HepG2 (cell line): ENCODE measurements around the gene YJEFN3. TPM values are rescaled to one million over a fixed set of nuclear protein-coding genes. Genes with fewer than 3 reads are reported as not detected.

Source experiments
- AGO2 ChIP-seq: fragments of 200-400 bp; formaldehyde crosslinking; optimal IDR thresholded peaks from 2 replicates; pipeline ENCODE3; 2017; ENCODE audit warnings: mild to moderate bottlenecking, low read depth, low read length, moderate library complexity
- CBX2 ChIP-seq, 2 experiments: fragments of 200-600 bp in 1 of 2; sonication (generic); formaldehyde crosslinking in 1 of 2; IDR thresholded peaks; 2 replicates each; pipeline versions ENCODE4 v1.7.0 to v1.8.1; 2018 to 2022; ENCODE audit warnings: low read depth in 2 of 2, low read length in 1 of 2, mild to moderate bottlenecking in 1 of 2, missing genetic modification reagents in 1 of 2
- FOXJ3 ChIP-seq: sonication (generic); formaldehyde crosslinking; IDR thresholded peaks from 2 replicates; pipeline ENCODE4 v1.4.0; 2020; ENCODE audit warnings: missing genetic modification reagents, mild to moderate bottlenecking, borderline replicate concordance
- KDM6A ChIP-seq: IDR thresholded peaks from 2 replicates; pipeline ENCODE4 v1.6.1; 2016; ENCODE audit warnings: low read depth
- MAZ ChIP-seq, 2 experiments: sonication (generic) in 1 of 2; formaldehyde crosslinking in 1 of 2; IDR thresholded peaks; 2 replicates each; pipeline versions ENCODE4 v1.5.0 to v1.6.1; 2012 to 2020; ENCODE audit warnings: low read depth in 2 of 2, mild to moderate bottlenecking in 2 of 2, borderline replicate concordance in 1 of 2, improper control_type of control experiment in 1 of 2, low read length in 1 of 2, missing genetic modification reagents in 1 of 2, moderate library complexity in 1 of 2
- MTF2 ChIP-seq: sonication (generic); formaldehyde crosslinking; IDR thresholded peaks from 2 replicates; pipeline ENCODE4 v1.5.0; 2020; ENCODE audit warnings: missing genetic modification reagents, borderline replicate concordance
- ZBTB1 ChIP-seq: sonication (generic); formaldehyde crosslinking; IDR thresholded peaks from 2 replicates; pipeline ENCODE4 v1.4.0; 2020; ENCODE audit warnings: missing genetic modification reagents, borderline replicate concordance
- ZBTB26 ChIP-seq: IDR thresholded peaks from 2 replicates; pipeline ENCODE4 v1.6.1; 2016; ENCODE audit warnings: missing compliant biosample characterization, missing genetic modification reagents, borderline replicate concordance
- ZBTB3 ChIP-seq: sonication (generic); formaldehyde crosslinking; IDR thresholded peaks from 2 replicates; pipeline ENCODE4 v1.4.0; 2020; ENCODE audit warnings: low read depth, mild to moderate bottlenecking, moderate library complexity, missing genetic modification reagents, borderline replicate concordance
- ZFP36L1 ChIP-seq: sonication (generic); formaldehyde crosslinking; IDR thresholded peaks from 2 replicates; pipeline ENCODE4 v1.8.0; 2022; ENCODE audit warnings: mild to moderate bottlenecking, missing genetic modification reagents, moderate library complexity
- ZNF121 ChIP-seq: sonication (generic); formaldehyde crosslinking; IDR thresholded peaks from 2 replicates; pipeline ENCODE4 v1.5.0; 2020; ENCODE audit warnings: mild to moderate bottlenecking, missing genetic modification reagents
- ZNF124 ChIP-seq: sonication (generic); formaldehyde crosslinking; IDR thresholded peaks from 2 replicates; pipeline ENCODE4 v1.4.0; 2020; ENCODE audit warnings: missing genetic modification reagents
- ZNF230 ChIP-seq: sonication (generic); formaldehyde crosslinking; IDR thresholded peaks from 2 replicates; pipeline ENCODE4 v1.4.0; 2020; ENCODE audit warnings: mild to moderate bottlenecking, missing genetic modification reagents
- ZNF570 ChIP-seq: sonication (generic); formaldehyde crosslinking; IDR thresholded peaks from 2 replicates; pipeline ENCODE4 v1.4.0; 2020; ENCODE audit warnings: mild to moderate bottlenecking, missing genetic modification reagents, borderline replicate concordance
- ZSCAN20 ChIP-seq: sonication (generic); formaldehyde crosslinking; IDR thresholded peaks from 2 replicates; pipeline ENCODE4 v1.4.0; 2020; ENCODE audit warnings: missing genetic modification reagents, mild to moderate bottlenecking, borderline replicate concordance
- polyA plus RNA-seq, 8 experiments: library from polyadenylated mRNA; depleted of rRNA in 3 of 8; stranded (reverse) in 7 of 8; unstranded in 1 of 8; fragments of >200 nt; fragmentation: Illumina TruSeq in 4 of 8; extraction: Trizol in 4 of 8; gene quantifications; 2 replicates each; pipeline versions ENCODE4 v1.2.1 to v1.2.3, GENCODE V29; 2011 to 2016; ENCODE audit warnings: low read depth in 4 of 8, missing spikeins in 1 of 8, mixed read lengths in 1 of 8; ENCODE audit not compliant: insufficient read depth in 1 of 8
- total RNA-seq, 5 experiments: library from RNA; depleted of rRNA; stranded (reverse); fragments of >200 nt; fragmentation: Illumina TruSeq; extraction: Trizol; gene quantifications; 2 replicates each; pipeline ENCODE4 v1.2.3, GENCODE V29; 2016; ENCODE audit warnings: low read depth in 1 of 5
- TF ChIP-seq, protein P1 (sequence below): sonication (generic); formaldehyde crosslinking; IDR thresholded peaks from 2 replicates; pipeline ENCODE4 v1.8.0; 2022; ENCODE audit warnings: missing genetic modification reagents, mild to moderate bottlenecking, borderline replicate concordance
- TF ChIP-seq, protein P2 (sequence below): IDR thresholded peaks from 2 replicates; pipeline ENCODE4 v1.6.1; 2012; ENCODE audit warnings: low read length, improper control_type of control experiment
- TF ChIP-seq, protein P3 (sequence below): sonication (generic); formaldehyde crosslinking; IDR thresholded peaks from 2 replicates; pipeline ENCODE4 v1.5.1; 2020; ENCODE audit warnings: mild to moderate bottlenecking, missing genetic modification reagents, borderline replicate concordance
- TF ChIP-seq, protein P4 (sequence below): sonication (generic); formaldehyde crosslinking; IDR thresholded peaks from 2 replicates; pipeline ENCODE4 v1.4.0; 2020; ENCODE audit warnings: mild to moderate bottlenecking, missing genetic modification reagents

YJEFN3 gene
- total and polyA plus RNA-seq, 2 of the 13 experiments (the other 11 are each of a cell fraction or from before 2014, with no cell fraction given) = 0.89 to 4.0 TPM

- TF ChIP-seq, protein P1, sequence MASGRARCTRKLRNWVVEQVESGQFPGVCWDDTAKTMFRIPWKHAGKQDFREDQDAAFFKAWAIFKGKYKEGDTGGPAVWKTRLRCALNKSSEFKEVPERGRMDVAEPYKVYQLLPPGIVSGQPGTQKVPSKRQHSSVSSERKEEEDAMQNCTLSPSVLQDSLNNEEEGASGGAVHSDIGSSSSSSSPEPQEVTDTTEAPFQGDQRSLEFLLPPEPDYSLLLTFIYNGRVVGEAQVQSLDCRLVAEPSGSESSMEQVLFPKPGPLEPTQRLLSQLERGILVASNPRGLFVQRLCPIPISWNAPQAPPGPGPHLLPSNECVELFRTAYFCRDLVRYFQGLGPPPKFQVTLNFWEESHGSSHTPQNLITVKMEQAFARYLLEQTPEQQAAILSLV = peak; percentile 72; the same call in 1 of the 2 replicates
- TF ChIP-seq ZBTB3 (CRISPR knock-in tag) (no peak), ZNF121 (peak; percentile 34; the same call in 1 of the 2 replicates), AGO2 (peak; percentile 30), ZNF230 (CRISPR knock-in tag) (peak; percentile 91; the same call in 1 of the 2 replicates), FOXJ3 (CRISPR knock-in tag) (peak; percentile 41; the same call in 1 of the 2 replicates), ZBTB1 (no peak), MAZ (IDR thresholded peaks at IDR 0.05; ENCODE audit: borderline replicate concordance, low read depth, low read length) (no peak), MAZ (CRISPR knock-in tag; IDR thresholded peaks at IDR 0.05; ENCODE audit: low read depth) (peak; percentile 71), ZNF124 (CRISPR knock-in tag) (peak; percentile 62; the same call in 1 of the 2 replicates), CBX2 (IDR thresholded peaks at IDR 0.05; ENCODE audit: low read depth, low read length) (no peak), CBX2 (CRISPR knock-in tag; IDR thresholded peaks at IDR 0.05; ENCODE audit: low read depth) (no peak), MTF2 (no peak), ZNF570 (no peak), ZBTB26 (CRISPR knock-in tag) (no peak; the same call in 1 of the 2 replicates), ZFP36L1 (no peak), KDM6A (CRISPR knock-in tag) (no peak), ZSCAN20 (CRISPR knock-in tag) (0 out of 2 replicates have a peak, but pooled peaks have one; percentile 60)
- TF ChIP-seq, protein P2, sequence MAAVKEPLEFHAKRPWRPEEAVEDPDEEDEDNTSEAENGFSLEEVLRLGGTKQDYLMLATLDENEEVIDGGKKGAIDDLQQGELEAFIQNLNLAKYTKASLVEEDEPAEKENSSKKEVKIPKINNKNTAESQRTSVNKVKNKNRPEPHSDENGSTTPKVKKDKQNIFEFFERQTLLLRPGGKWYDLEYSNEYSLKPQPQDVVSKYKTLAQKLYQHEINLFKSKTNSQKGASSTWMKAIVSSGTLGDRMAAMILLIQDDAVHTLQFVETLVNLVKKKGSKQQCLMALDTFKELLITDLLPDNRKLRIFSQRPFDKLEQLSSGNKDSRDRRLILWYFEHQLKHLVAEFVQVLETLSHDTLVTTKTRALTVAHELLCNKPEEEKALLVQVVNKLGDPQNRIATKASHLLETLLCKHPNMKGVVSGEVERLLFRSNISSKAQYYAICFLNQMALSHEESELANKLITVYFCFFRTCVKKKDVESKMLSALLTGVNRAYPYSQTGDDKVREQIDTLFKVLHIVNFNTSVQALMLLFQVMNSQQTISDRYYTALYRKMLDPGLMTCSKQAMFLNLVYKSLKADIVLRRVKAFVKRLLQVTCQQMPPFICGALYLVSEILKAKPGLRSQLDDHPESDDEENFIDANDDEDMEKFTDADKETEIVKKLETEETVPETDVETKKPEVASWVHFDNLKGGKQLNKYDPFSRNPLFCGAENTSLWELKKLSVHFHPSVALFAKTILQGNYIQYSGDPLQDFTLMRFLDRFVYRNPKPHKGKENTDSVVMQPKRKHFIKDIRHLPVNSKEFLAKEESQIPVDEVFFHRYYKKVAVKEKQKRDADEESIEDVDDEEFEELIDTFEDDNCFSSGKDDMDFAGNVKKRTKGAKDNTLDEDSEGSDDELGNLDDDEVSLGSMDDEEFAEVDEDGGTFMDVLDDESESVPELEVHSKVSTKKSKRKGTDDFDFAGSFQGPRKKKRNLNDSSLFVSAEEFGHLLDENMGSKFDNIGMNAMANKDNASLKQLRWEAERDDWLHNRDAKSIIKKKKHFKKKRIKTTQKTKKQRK = no peak
- TF ChIP-seq, protein P3, sequence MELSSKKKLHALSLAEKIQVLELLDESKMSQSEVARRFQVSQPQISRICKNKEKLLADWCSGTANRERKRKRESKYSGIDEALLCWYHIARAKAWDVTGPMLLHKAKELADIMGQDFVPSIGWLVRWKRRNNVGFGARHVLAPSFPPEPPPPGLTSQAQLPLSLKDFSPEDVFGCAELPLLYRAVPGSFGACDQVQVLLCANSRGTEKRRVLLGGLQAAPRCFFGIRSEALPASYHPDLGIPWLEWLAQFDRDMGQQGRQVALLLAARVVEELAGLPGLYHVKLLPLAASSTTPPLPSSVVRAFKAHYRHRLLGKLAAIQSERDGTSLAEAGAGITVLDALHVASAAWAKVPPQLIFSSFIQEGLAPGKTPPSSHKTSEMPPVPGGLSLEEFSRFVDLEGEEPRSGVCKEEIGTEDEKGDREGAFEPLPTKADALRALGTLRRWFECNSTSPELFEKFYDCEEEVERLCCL (CRISPR knock-in tag) = no peak
- TF ChIP-seq, protein P4, sequence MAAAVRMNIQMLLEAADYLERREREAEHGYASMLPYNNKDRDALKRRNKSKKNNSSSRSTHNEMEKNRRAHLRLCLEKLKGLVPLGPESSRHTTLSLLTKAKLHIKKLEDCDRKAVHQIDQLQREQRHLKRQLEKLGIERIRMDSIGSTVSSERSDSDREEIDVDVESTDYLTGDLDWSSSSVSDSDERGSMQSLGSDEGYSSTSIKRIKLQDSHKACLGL (CRISPR knock-in tag) = peak; percentile 64; the same call in 1 of the 2 replicates
These were observed 12.8 kb upstream of the YJEFN3 start, which contains the start of gene NDUFA13 (continued) for GRCh38 chr19:19515642-19516519.
